Sigmoid colon (tissue), 4 donors: ENCODE measurements around the gene KEL.

ENCODE experiments used
- POLR2AphosphoS5 ChIP-seq, 4 donors: sonication (generic); formaldehyde crosslinking; IDR thresholded peaks; one replicate each; pipeline ENCODE4 v1.6.1; 2017; ENCODE audit warnings: antibody characterized with exemption in 4 of 4
- TF ChIP-seq, protein P1 (sequence below), 4 experiments: fragments of 450-650 bp in 3 of 4; fragments of 200-600 bp in 1 of 4; IDR thresholded peaks; one replicate each; pipeline ENCODE4 v1.5.1; 2016 to 2019; ENCODE audit warnings: antibody characterized with exemption in 4 of 4, mild to moderate bottlenecking in 3 of 4, moderate library complexity in 2 of 4

DNA sequence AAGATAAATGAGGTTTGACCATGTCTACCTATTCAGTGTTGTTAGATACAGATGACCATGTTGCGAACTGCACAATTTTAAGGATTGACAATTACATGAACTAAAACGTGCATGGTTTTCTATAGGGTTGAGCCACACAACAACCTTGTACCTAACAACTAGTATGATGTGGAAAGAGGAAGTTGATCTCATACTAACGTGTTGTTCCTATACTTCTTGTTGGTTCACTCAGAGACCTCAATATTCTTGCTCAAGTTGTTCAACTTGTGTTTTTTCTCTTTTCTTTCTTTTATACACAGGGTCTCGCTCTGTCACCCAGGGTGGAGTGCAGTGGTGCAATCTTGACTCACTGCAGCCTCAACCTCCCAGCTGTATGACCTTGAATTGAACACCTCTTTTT, 6.1 kb upstream of the KEL start:
- TF ChIP-seq, protein P1, sequence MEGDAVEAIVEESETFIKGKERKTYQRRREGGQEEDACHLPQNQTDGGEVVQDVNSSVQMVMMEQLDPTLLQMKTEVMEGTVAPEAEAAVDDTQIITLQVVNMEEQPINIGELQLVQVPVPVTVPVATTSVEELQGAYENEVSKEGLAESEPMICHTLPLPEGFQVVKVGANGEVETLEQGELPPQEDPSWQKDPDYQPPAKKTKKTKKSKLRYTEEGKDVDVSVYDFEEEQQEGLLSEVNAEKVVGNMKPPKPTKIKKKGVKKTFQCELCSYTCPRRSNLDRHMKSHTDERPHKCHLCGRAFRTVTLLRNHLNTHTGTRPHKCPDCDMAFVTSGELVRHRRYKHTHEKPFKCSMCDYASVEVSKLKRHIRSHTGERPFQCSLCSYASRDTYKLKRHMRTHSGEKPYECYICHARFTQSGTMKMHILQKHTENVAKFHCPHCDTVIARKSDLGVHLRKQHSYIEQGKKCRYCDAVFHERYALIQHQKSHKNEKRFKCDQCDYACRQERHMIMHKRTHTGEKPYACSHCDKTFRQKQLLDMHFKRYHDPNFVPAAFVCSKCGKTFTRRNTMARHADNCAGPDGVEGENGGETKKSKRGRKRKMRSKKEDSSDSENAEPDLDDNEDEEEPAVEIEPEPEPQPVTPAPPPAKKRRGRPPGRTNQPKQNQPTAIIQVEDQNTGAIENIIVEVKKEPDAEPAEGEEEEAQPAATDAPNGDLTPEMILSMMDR (IDR thresholded peaks at IDR 0.05) = no peak
- no peak for TF ChIP-seq POLR2AphosphoS5 (IDR thresholded peaks at IDR 0.05)
